ENCODE measurements around the gene STX5. TPM values are rescaled to one million over a fixed set of nuclear protein-coding genes. Genes with fewer than 3 reads are reported as not detected.

STX5 gene
- total RNA-seq, 1 donor from 2014 or later = 30.2 TPM

DNA sequence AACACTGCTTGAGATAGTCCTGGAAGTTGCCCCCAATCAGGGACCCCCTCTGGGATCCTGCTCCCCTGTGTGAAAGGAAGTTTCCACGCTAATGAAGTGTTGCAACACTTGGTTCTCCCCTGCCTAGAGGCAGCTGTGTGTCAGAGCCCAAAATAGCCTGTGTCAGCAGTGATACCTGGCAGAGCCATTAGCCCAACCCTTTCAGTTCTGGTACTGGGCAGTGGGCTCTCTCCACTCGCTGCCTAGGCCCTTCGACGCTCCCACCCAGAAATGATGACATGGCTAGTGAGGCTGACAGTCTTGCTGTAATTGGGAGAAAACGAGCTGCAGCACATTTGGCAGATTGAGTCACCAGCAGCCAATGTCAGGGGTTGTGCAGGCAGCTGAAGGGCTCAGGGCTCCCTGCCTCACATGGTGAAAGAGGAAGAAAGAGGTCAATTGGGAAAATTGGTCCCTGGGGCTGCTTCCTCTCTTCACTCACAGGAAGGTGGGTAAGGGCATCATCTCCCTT lies 25.2 kb downstream of the STX5 start:
- H3F3A ChIP-seq (ENCODE audit: low read depth) = peaks cover 16% of the 10 kb centered on the region
- DNase-seq (ENCODE audit: low spot score) = no peak
- no peak overlapping the region for H3K27ac ChIP-seq
- Mint-ChIP-seq H3K27ac (no peak overlapping the region), H3K4me3 (peak overlapping the region; percentile 100), H3K4me1 (peaks cover 26% of the 10 kb centered on the region), H3K27me3 (ENCODE audit: insufficient read depth, low read depth) (peaks cover 5% of the 10 kb centered on the region), H3K36me3 (peaks cover 15% of the 10 kb centered on the region), H3K9me3 (no peaks in the 10 kb centered on the region)
- no peak for TF ChIP-seq EZH2phosphoT487 (IDR thresholded peaks at IDR 0.05)
- TF ChIP-seq, protein P1, sequence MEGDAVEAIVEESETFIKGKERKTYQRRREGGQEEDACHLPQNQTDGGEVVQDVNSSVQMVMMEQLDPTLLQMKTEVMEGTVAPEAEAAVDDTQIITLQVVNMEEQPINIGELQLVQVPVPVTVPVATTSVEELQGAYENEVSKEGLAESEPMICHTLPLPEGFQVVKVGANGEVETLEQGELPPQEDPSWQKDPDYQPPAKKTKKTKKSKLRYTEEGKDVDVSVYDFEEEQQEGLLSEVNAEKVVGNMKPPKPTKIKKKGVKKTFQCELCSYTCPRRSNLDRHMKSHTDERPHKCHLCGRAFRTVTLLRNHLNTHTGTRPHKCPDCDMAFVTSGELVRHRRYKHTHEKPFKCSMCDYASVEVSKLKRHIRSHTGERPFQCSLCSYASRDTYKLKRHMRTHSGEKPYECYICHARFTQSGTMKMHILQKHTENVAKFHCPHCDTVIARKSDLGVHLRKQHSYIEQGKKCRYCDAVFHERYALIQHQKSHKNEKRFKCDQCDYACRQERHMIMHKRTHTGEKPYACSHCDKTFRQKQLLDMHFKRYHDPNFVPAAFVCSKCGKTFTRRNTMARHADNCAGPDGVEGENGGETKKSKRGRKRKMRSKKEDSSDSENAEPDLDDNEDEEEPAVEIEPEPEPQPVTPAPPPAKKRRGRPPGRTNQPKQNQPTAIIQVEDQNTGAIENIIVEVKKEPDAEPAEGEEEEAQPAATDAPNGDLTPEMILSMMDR (IDR thresholded peaks at IDR 0.05) = no peak
- no peak for TF ChIP-seq EZH2 (IDR thresholded peaks at IDR 0.05)
- H3K27me3 ChIP-seq = no peaks in the 10 kb centered on the region
- H3K4me3 ChIP-seq = peak overlapping the region; percentile 83
- H3K79me2 ChIP-seq (ENCODE audit: low read depth) = peaks cover 20% of the 10 kb centered on the region
- peak overlapping the region; percentile 82 for H3K4me2 ChIP-seq
- no peak overlapping the region for H3K9ac ChIP-seq
- H4K20me1 ChIP-seq (ENCODE audit: low read depth) = peaks cover 15% of the 10 kb centered on the region
- peaks cover 10% of the 10 kb centered on the region for H3K4me1 ChIP-seq
- no peaks in the 10 kb centered on the region for H3K36me3 ChIP-seq
- H2AFZ ChIP-seq (replicated peaks) = no peak overlapping the region
- H3K9me3 ChIP-seq (ENCODE audit: low read depth) = no peaks in the 10 kb centered on the region

- H3K9me3 Mint-ChIP-seq = no peaks in the 10 kb centered on the region
- H3K79me2 ChIP-seq (ENCODE audit: low read depth) = peaks cover 20% of the 10 kb centered on the region
- H3K36me3 ChIP-seq = no peaks in the 10 kb centered on the region
- H3K4me2 ChIP-seq = peak overlapping the region; percentile 82
- H3K4me1 ChIP-seq = peaks cover 10% of the 10 kb centered on the region
- peaks cover 5% of the 10 kb centered on the region for H3K27me3 Mint-ChIP-seq (ENCODE audit: insufficient read depth, low read depth)
- peak overlapping the region; percentile 18 for H3K9ac ChIP-seq
- peak overlapping the region; percentile 100 for H3K4me3 Mint-ChIP-seq
- H3K4me1 Mint-ChIP-seq = peaks cover 26% of the 10 kb centered on the region
- H3K4me3 ChIP-seq = peak overlapping the region; percentile 83
- H2AFZ ChIP-seq (replicated peaks) = peak overlapping the region; percentile 67
- peaks cover 21% of the 10 kb centered on the region for H3K36me3 Mint-ChIP-seq
- no peak for TF ChIP-seq EZH2phosphoT487 (IDR thresholded peaks at IDR 0.05)
- TF ChIP-seq, protein P1 (IDR thresholded peaks at IDR 0.05) = no peak
- no peak for TF ChIP-seq EZH2 (IDR thresholded peaks at IDR 0.05)
- peak overlapping the region; percentile 25 for H3K27ac Mint-ChIP-seq
- DNase-seq (ENCODE audit: low spot score) = peak; percentile 60
- H4K20me1 ChIP-seq (ENCODE audit: low read depth) = peaks cover 15% of the 10 kb centered on the region
- H3K27ac ChIP-seq = no peak overlapping the region
- H3K9me3 ChIP-seq (ENCODE audit: low read depth) = no peaks in the 10 kb centered on the region
- H3K27me3 ChIP-seq = no peaks in the 10 kb centered on the region
- H3F3A ChIP-seq (ENCODE audit: low read depth) = peaks cover 16% of the 10 kb centered on the region
Measured at GRCh38 chr11:62805961-62806441, 25.9 kb downstream of the STX5 start.

DNA sequence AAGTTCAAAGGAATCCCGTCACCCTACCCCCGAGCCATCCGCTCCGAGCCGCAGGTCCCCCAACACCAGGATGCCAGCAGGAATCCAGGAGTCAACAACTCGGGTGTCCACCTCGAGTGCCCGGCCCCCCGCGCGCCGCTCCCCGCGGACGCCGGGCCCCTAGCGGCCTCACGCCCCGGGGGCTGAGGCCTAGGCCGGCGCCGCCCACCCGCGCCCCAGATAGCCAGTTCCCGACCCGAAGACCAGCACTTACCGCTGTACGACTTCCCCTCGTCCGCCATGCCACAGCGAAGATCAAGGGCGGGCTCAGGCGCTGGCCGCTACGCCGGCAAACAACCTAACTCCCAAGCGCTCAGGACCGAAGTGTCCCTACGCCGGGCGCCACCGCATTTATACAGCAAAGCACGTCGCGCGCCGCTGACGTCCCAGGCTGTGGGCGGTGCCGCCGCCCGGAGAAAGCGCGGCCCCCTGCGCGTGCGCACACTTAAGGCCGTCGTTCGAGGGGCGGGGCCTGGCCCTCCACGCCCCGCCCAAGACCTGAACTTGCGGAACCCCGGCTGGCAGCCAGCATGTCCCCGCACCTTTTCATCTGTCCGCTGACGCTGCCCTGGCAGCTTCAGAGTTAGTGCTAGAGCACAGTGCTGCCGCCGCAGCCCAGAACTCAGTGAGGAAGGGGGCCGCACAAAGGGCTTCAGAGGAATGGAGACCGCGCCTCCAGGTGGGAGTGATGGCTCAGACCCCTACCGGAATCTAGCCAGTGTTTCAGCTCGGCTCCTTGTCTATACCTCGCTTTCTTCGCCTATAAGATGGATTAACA lies 26.6 kb downstream of the STX5 start, which contains the start of gene NXF1:
Gene NXF1 (minus strand): TSS at position 365 of the 817 bp plus-strand sequence. CDS start 84 bp downstream, at position 281.
- peaks cover 15% of the 10 kb centered on the region for H4K20me1 ChIP-seq (ENCODE audit: low read depth)
- peaks cover 20% of the 10 kb centered on the region for H3K79me2 ChIP-seq (ENCODE audit: low read depth)
- H3K4me2 ChIP-seq = peak within 1 kb of the TSS; percentile 89
- TF ChIP-seq EZH2 (IDR thresholded peaks at IDR 0.05) = no peak
- TF ChIP-seq, protein P1 (IDR thresholded peaks at IDR 0.05) = peak; percentile 23
- H3K9ac ChIP-seq = peak within 1 kb of the TSS; percentile 76
- Mint-ChIP-seq H3K27ac (peak within 1 kb of the TSS; percentile 99), H3K4me1 (peaks cover 26% of the 10 kb centered on the region), H3K4me3 (peak within 1 kb of the TSS; percentile 100), H3K27me3 (ENCODE audit: insufficient read depth, low read depth) (peaks cover 8% of the 10 kb centered on the region), H3K36me3 (peaks cover 24% of the 10 kb centered on the region), H3K9me3 (no peaks in the 10 kb centered on the region)
- H3K9me3 ChIP-seq (ENCODE audit: low read depth) = no peaks in the 10 kb centered on the region
- H3K27ac ChIP-seq = no peak within 1 kb of the TSS
- H3K36me3 ChIP-seq = no peaks in the 10 kb centered on the region
- H2AFZ ChIP-seq (replicated peaks) = peak within 1 kb of the TSS; percentile 67
- peaks cover 10% of the 10 kb centered on the region for H3K4me1 ChIP-seq
- DNase-seq (ENCODE audit: low spot score) = peak; percentile 98
- H3F3A ChIP-seq (ENCODE audit: low read depth) = peaks cover 16% of the 10 kb centered on the region
- H3K4me3 ChIP-seq = peak within 1 kb of the TSS; percentile 83
- H3K27me3 ChIP-seq = no peaks in the 10 kb centered on the region
